ENCODE measurements around the gene NPR1.
"Not testable (repeated sequence)": the region's sequence is repeated elsewhere in the genome, so short reads cannot be mapped to it uniquely, and the experiment has no call there.

The NPR1 gene

GRCh38 chr1:153651771-153652170 is 26.7 kb upstream of the NPR1 start:
- DNase-seq, result no peak

GRCh38 chr1:153652805-153653500 is 25.5 kb upstream of the NPR1 start:
- DNase-seq, result no peak

GRCh38 chr1:153655333-153655732 is 23.2 kb upstream of the NPR1 start:
- no peak for DNase-seq

- peak; percentile 83 for DNase-seq
Measured at GRCh38 chr1:153658400-153659174, 19.9 kb upstream of the NPR1 start, which contains the start of gene SNAPIN. SNAPIN (plus strand) TSS chr1:153658703; CDS start chr1:153658744, 41 bp downstream.

GRCh38 chr1:153659175-153659534 is 19.3 kb upstream of the NPR1 start:
- DNase-seq, result no peak

GRCh38 chr1:153659656-153660055 is 18.8 kb upstream of the NPR1 start:
- DNase-seq, result no peak

- DNase-seq, result no peak
Measured at GRCh38 chr1:153661111-153661708, 17.3 kb upstream of the NPR1 start.

GRCh38 chr1:153662269-153662668 is 16.2 kb upstream of the NPR1 start:
- DNase-seq, result no peak

- no peak for DNase-seq
Measured at GRCh38 chr1:153663211-153663610, 15.3 kb upstream of the NPR1 start.

GRCh38 chr1:153667439-153667838 is 11.0 kb upstream of the NPR1 start:
- DNase-seq, result no peak

- not testable (repeated sequence) for DNase-seq
Measured at GRCh38 chr1:153668672-153669071, 9.8 kb upstream of the NPR1 start.

GRCh38 chr1:153669606-153670005 is 8.9 kb upstream of the NPR1 start:
- no peak for DNase-seq

- no peak for DNase-seq
Measured at GRCh38 chr1:153670257-153670858, 8.1 kb upstream of the NPR1 start.

GRCh38 chr1:153670859-153671627 is 7.4 kb upstream of the NPR1 start, which contains the start of gene ILF2:
ILF2 (minus strand) TSS chr1:153670993; CDS start chr1:153670922, 71 bp downstream.
- peak; percentile 97 for DNase-seq

GRCh38 chr1:153671628-153672353 is 6.7 kb upstream of the NPR1 start:
- DNase-seq, result not testable (repeated sequence)

- DNase-seq, result no peak
Measured at GRCh38 chr1:153673511-153673910, 5.0 kb upstream of the NPR1 start.

- peak; percentile 8 for DNase-seq
Measured at GRCh38 chr1:153677718-153678518, 570 bp upstream of the NPR1 start.

GRCh38 chr1:153679337-153680119 is 1.0 kb downstream of the NPR1 start:
- DNase-seq, result no peak

GRCh38 chr1:153680120-153680403 is 1.6 kb downstream of the NPR1 start:
- DNase-seq, result no peak

GRCh38 chr1:153682730-153683129 is 4.2 kb downstream of the NPR1 start:
- no peak for DNase-seq

All from NCI-H2171 (cell line).